ENCODE measurements around the gene RGPD8. TPM values are rescaled to one million over a fixed set of nuclear protein-coding genes. Genes with fewer than 3 reads are reported as not detected.
"Not testable (repeated sequence)": the region's sequence is repeated elsewhere in the genome, so short reads cannot be mapped to it uniquely, and the experiment has no call there.

RGPD8 gene
- total and polyA plus RNA-seq, 4 donors, result 1.5 to 20.6 (median 4.5) TPM

- not testable (repeated sequence) for H3K9me3 ChIP-seq (ENCODE audit: control insufficient read depth in 4 of 4, low read length in 3 of 4); H3K27me3 ChIP-seq (ENCODE audit: control insufficient read depth in 4 of 4, insufficient read depth in 4 of 4, low read length in 3 of 4); H3K9ac ChIP-seq (ENCODE audit: low read depth in 1 of 2, low read length in 2 of 2); DNase-seq (ENCODE audit: low spot score); H3K36me3 ChIP-seq (ENCODE audit: control insufficient read depth in 4 of 4, insufficient read depth in 3 of 4, low read depth in 1 of 4, low read length in 3 of 4); H3K4me3 ChIP-seq (ENCODE audit: low read depth in 1 of 3, low read length in 3 of 3); H3K4me1 ChIP-seq (ENCODE audit: control insufficient read depth in 4 of 4, insufficient read depth in 4 of 4, low read length in 3 of 4); H3K27ac ChIP-seq (ENCODE audit: low read depth in 1 of 2, low read length in 2 of 2)
- WGBS, result 93% methylated on average over 10 of the region's 10 CpGs
These were observed 3.5 kb upstream of the RGPD8 start for GRCh38 chr2:112436993-112437392.

GRCh38 chr2:112435716-112436431, 2.4 kb upstream of the RGPD8 start:
- H3K4me3 ChIP-seq (ENCODE audit: low read depth in 1 of 3, low read length in 3 of 3); H3K9ac ChIP-seq (ENCODE audit: low read depth in 1 of 2, low read length in 2 of 2); H3K27me3 ChIP-seq (ENCODE audit: control insufficient read depth in 4 of 4, insufficient read depth in 4 of 4, low read length in 3 of 4); H3K27ac ChIP-seq (ENCODE audit: low read depth in 1 of 2, low read length in 2 of 2); H3K9me3 ChIP-seq (ENCODE audit: control insufficient read depth in 4 of 4, low read length in 3 of 4); H3K36me3 ChIP-seq (ENCODE audit: control insufficient read depth in 4 of 4, insufficient read depth in 3 of 4, low read depth in 1 of 4, low read length in 3 of 4); H3K4me1 ChIP-seq (ENCODE audit: control insufficient read depth in 4 of 4, insufficient read depth in 4 of 4, low read length in 3 of 4); DNase-seq (ENCODE audit: low spot score): not testable (repeated sequence)
- 90% methylated on average over 18 of the region's 18 CpGs for WGBS

- not testable (repeated sequence) for H3K27ac ChIP-seq (ENCODE audit: low read depth in 1 of 2, low read length in 2 of 2); H3K4me1 ChIP-seq (ENCODE audit: control insufficient read depth in 4 of 4, insufficient read depth in 4 of 4, low read length in 3 of 4); H3K4me3 ChIP-seq (ENCODE audit: low read depth in 1 of 3, low read length in 3 of 3); H3K27me3 ChIP-seq (ENCODE audit: control insufficient read depth in 4 of 4, insufficient read depth in 4 of 4, low read length in 3 of 4); DNase-seq (ENCODE audit: low spot score); H3K9me3 ChIP-seq (ENCODE audit: control insufficient read depth in 4 of 4, low read length in 3 of 4); H3K9ac ChIP-seq (ENCODE audit: low read depth in 1 of 2, low read length in 2 of 2); H3K36me3 ChIP-seq (ENCODE audit: control insufficient read depth in 4 of 4, insufficient read depth in 3 of 4, low read depth in 1 of 4, low read length in 3 of 4)
- 84% methylated on average over 33 of the region's 33 CpGs for WGBS
These were observed 1.7 kb upstream of the RGPD8 start for GRCh38 chr2:112434890-112435715.

GRCh38 chr2:112433932-112434730, 686 bp upstream of the RGPD8 start:
- no peaks in the 10 kb centered on the region for H3K27me3 ChIP-seq (ENCODE audit: control insufficient read depth in 4 of 4, insufficient read depth in 4 of 4, low read length in 3 of 4)
- no peak for DNase-seq (ENCODE audit: low spot score)
- TF ChIP-seq RAD21 (IDR thresholded peaks at IDR 0.05) (no peak), HNF4A (conservative IDR thresholded peaks at IDR 0.05) (no peak), TAF1 (conservative IDR thresholded peaks at IDR 0.05) (no peak), REST (IDR thresholded peaks at IDR 0.05) (no peak), CTCF (IDR thresholded peaks at IDR 0.05; ENCODE audit: low read depth, low read length, missing input control) (no peak), FOXA2 (IDR thresholded peaks at IDR 0.05) (no peak), YY1 (IDR thresholded peaks at IDR 0.05) (no peak), MAX (IDR thresholded peaks at IDR 0.05) (no peak), NR2F2 (IDR thresholded peaks at IDR 0.05) (no peak), GABPA (IDR thresholded peaks at IDR 0.05 in 1 of 2, conservative IDR thresholded peaks at IDR 0.05 in 1 of 2) (no peak)
- TF ChIP-seq, protein P1, sequence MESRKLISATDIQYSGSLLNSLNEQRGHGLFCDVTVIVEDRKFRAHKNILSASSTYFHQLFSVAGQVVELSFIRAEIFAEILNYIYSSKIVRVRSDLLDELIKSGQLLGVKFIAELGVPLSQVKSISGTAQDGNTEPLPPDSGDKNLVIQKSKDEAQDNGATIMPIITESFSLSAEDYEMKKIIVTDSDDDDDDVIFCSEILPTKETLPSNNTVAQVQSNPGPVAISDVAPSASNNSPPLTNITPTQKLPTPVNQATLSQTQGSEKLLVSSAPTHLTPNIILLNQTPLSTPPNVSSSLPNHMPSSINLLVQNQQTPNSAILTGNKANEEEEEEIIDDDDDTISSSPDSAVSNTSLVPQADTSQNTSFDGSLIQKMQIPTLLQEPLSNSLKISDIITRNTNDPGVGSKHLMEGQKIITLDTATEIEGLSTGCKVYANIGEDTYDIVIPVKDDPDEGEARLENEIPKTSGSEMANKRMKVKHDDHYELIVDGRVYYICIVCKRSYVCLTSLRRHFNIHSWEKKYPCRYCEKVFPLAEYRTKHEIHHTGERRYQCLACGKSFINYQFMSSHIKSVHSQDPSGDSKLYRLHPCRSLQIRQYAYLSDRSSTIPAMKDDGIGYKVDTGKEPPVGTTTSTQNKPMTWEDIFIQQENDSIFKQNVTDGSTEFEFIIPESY (IDR thresholded peaks at IDR 0.05), result no peak

More at GRCh38 chr2:112433932-112434730, 686 bp upstream of the RGPD8 start:
- H3K9ac ChIP-seq (ENCODE audit: low read depth in 1 of 2, low read length in 2 of 2), result no peak overlapping the region
- no peak overlapping the region for H3K4me3 ChIP-seq (ENCODE audit: low read depth in 1 of 3, low read length in 3 of 3)
- no peaks in the 10 kb centered on the region for H3K9me3 ChIP-seq (ENCODE audit: control insufficient read depth in 4 of 4, low read length in 3 of 4)
- no peaks in the 10 kb centered on the region for H3K36me3 ChIP-seq (ENCODE audit: control insufficient read depth in 4 of 4, insufficient read depth in 3 of 4, low read depth in 1 of 4, low read length in 3 of 4)
- 79% methylated on average over 31 of the region's 31 CpGs for WGBS
- peaks cover 0 to 3% (median 0%) of the 10 kb centered on the region in 4 donors for H3K4me1 ChIP-seq (ENCODE audit: control insufficient read depth in 4 of 4, insufficient read depth in 4 of 4, low read length in 3 of 4)
- H3K27ac ChIP-seq (ENCODE audit: low read depth in 1 of 2, low read length in 2 of 2), result no peak overlapping the region

All from liver (tissue), 9 donors.